Kidney (tissue), 14 donors: ENCODE data around the gene RBM6. TPM values are rescaled to one million over a fixed set of nuclear protein-coding genes. Genes with fewer than 3 reads are reported as not detected.

ENCODE experiments used
- DNase-seq, 5 donors: peaks; one replicate each; pipeline ENCODE4 v3.0.0-alpha.2; 2013 to 2020
- FAIRE-seq: peaks from 2 replicates; lab custom pipeline; 2012; peaks lifted over from hg19 to GRCh38; lab: Jason Lieb, UNC
- H3K27ac ChIP-seq, 2 donors: one replicate each; pipeline ENCODE4 v1.7.0; 2013; ENCODE audit warnings: low read depth in 2 of 2, low read length in 2 of 2, inconsistent platforms in 1 of 2
- H3K27me3 ChIP-seq: one replicate; pipeline ENCODE4 v1.7.1; 2013; ENCODE audit warnings: low read length, inconsistent platforms; ENCODE audit not compliant: control insufficient read depth, insufficient read depth
- H3K36me3 ChIP-seq, 3 donors: one replicate each; pipeline versions ENCODE4 v1.7.0 to v1.7.1; 2013; ENCODE audit warnings: low read length in 3 of 3, control low read depth in 1 of 3, inconsistent platforms in 1 of 3; ENCODE audit not compliant: insufficient read depth in 3 of 3, control insufficient read depth in 2 of 3
- H3K4me1 ChIP-seq, 3 donors: one replicate each; pipeline versions ENCODE4 v1.7.0 to v1.7.1; 2013; ENCODE audit warnings: low read length in 3 of 3, inconsistent platforms in 1 of 3, low read depth in 1 of 3; ENCODE audit not compliant: control insufficient read depth in 2 of 3, insufficient read depth in 2 of 3
- H3K4me3 ChIP-seq, 3 donors: one replicate each; pipeline versions ENCODE4 v1.7.0 to v1.8.1; 2013; ENCODE audit warnings: low read length in 3 of 3, control low read depth in 1 of 3, inconsistent platforms in 1 of 3
- H3K9ac ChIP-seq, 3 donors: one replicate each; pipeline versions ENCODE4 v1.7.0 to v1.7.1; 2013; ENCODE audit warnings: low read length in 3 of 3, control low read depth in 1 of 3, inconsistent platforms in 1 of 3
- H3K9me3 ChIP-seq, 3 donors: one replicate each; pipeline versions ENCODE4 v1.7.0 to v1.7.1; 2013; ENCODE audit warnings: low read length in 3 of 3, control low read depth in 1 of 3, inconsistent platforms in 1 of 3; ENCODE audit not compliant: control insufficient read depth in 2 of 3, insufficient read depth in 1 of 3
- CTCF ChIP-seq: IDR thresholded peaks from 3 replicates; pipeline ENCODE4 v1.5.1; 2012; ENCODE audit warnings: mild to moderate bottlenecking, moderate library complexity, borderline replicate concordance; ENCODE audit not compliant: insufficient read depth; ENCODE audit errors: extremely low read depth
- intact Hi-C: fragments of 100-400 bp; cut with DNase I; formaldehyde crosslinking; loops from one replicate; pipeline ENCODE4 v1.11.1; 2022
- polyA plus RNA-seq: library from polyadenylated mRNA; stranded (reverse); fragments of 350-450 nt; fragmentation: Illumina TruSeq; extraction: RNeasy Lipid Tissue Mini Kit (QIAGEN cat#74804); gene quantifications from one replicate; pipeline ENCODE4 v1.2.3, GENCODE V29; 2014; ENCODE audit warnings: low read depth, low replicate concordance; ENCODE audit not compliant: insufficient read depth
- total RNA-seq: library from RNA; stranded (reverse); fragmentation: NEBNext Ultra II Directional; extraction: Animal tissue kit (Norgen Biotek cat#: 25700); gene quantifications from one replicate; pipeline ENCODE4 v1.2.1, GENCODE V29; 2021
- donor health status: control.
- donor health status: control.
- donor health status: control.
- donor health status: control.
- donor health status: control.
- donor health status: DM: yes; HTN: yes; CAD: no.
- donor health status: Normal renal cell carcinoma (clear cell type).

RBM6 gene
- total and polyA plus RNA-seq, 2 donors from 2014 or later = 72.0 to 90.0 TPM

GRCh38 chr3:49937090-49937489, 2.9 kb upstream of the RBM6 start:
- no peaks in the 10 kb centered on the region for H3K27me3 ChIP-seq
- no peak for TF ChIP-seq CTCF
- H3K9ac ChIP-seq = no peak overlapping the region
- H3K9me3 ChIP-seq = no peaks in the 10 kb centered on the region
- H3K36me3 ChIP-seq = no peaks in the 10 kb centered on the region
- DNase-seq (peak in 2 of 5 donors; percentile 8 to 17), FAIRE-seq (no peak)
- intact Hi-C loops = no loop called here
- peaks cover 0 to 8% (median 2%) of the 10 kb centered on the region in 3 donors for H3K4me1 ChIP-seq
- H3K27ac ChIP-seq = no peak overlapping the region
- no peak overlapping the region for H3K4me3 ChIP-seq

- Histone ChIP-seq H3K9me3 (no peaks in the 10 kb centered on the region), H3K27ac (peak overlapping the region; percentile 92 to 97), H3K4me3 (peak overlapping the region; percentile 71 to 90 (median 89)), H3K4me1 (peaks cover 0 to 13% (median 2%) of the 10 kb centered on the region in 3 donors), H3K27me3 (no peaks in the 10 kb centered on the region), H3K36me3 (no peaks in the 10 kb centered on the region), H3K9ac (peak overlapping the region; percentile 77 to 93 (median 89))
- DNase-seq (no peak), FAIRE-seq (no peak)
- no peak for TF ChIP-seq CTCF
- intact Hi-C loops = no loop called here
These were observed 808 bp downstream of the RBM6 start for GRCh38 chr3:49940667-49941249.

GRCh38 chr3:49942651-49943050, 2.7 kb downstream of the RBM6 start:
- no peak for TF ChIP-seq CTCF
- H3K9me3 ChIP-seq = no peaks in the 10 kb centered on the region

More at GRCh38 chr3:49942651-49943050, 2.7 kb downstream of the RBM6 start:
- Histone ChIP-seq H3K36me3 (no peaks in the 10 kb centered on the region), H3K27ac (no peak overlapping the region), H3K9ac (no peak overlapping the region), H3K27me3 (no peaks in the 10 kb centered on the region), H3K4me1 (peaks cover 0 to 13% (median 2%) of the 10 kb centered on the region in 3 donors), H3K4me3 (no peak overlapping the region)
- no peak for DNase-seq
- intact Hi-C loops = no loop called here
- FAIRE-seq = no peak
